AG09319 (cell line): ENCODE data around the gene GGA3.

Source experiments
- DNase-seq: peaks from one replicate; pipeline ENCODE4 v3.0.0-alpha.2; 2010; ENCODE audit warnings: low read depth; ENCODE audit errors: extremely low read depth
- TF ChIP-seq, protein P1 (sequence below): IDR thresholded peaks from 2 replicates; pipeline ENCODE4 v1.5.1; 2011; ENCODE audit warnings: low read depth, mild to moderate bottlenecking, inconsistent platforms, low read length, moderate library complexity

Gene GGA3

DNA sequence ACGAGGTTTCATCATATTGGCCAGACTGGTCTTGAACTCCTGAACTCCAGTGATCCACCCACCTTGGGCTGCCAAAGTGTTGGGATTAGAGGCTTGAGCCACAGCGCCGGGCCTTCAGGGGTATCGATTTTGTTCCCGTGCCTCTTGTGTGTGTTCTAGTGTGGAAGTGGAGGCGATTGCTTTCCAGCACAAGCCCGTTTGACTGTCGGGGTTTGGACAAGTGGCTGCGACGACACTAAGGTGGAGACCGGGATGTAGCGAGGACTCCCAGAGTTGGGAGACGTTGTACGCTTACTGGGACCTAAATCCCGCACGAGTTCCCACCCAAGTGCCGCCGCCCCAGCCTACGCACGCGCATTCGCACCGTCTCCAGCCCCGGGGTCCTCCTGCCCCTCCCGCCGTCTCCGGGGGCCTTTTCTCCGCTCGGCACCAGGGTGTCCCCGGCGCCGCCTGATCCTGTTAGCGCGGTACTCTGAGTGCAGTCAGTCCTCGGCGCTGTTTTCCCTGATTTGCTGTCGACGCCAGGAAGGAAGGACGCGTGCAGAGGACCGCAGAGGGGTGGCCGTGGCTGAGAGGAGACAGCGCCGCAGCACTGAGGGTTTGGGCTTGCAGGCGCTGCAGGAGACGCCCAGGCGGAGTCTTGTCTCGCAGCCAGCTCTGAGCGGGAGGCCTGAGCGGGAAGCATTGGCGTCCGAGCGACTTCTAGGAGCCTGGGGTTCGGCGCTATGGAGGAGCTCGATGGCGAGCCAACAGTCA lies 56.2 kb downstream of the GGA3 start, which contains the start of gene NUP85:
Gene NUP85, plus strand, starts transcription at position 643 of the 756 bp plus-strand sequence. Its CDS starts 83 bp downstream, at position 726.
- peak; percentile 79 for DNase-seq
- TF ChIP-seq, protein P1, sequence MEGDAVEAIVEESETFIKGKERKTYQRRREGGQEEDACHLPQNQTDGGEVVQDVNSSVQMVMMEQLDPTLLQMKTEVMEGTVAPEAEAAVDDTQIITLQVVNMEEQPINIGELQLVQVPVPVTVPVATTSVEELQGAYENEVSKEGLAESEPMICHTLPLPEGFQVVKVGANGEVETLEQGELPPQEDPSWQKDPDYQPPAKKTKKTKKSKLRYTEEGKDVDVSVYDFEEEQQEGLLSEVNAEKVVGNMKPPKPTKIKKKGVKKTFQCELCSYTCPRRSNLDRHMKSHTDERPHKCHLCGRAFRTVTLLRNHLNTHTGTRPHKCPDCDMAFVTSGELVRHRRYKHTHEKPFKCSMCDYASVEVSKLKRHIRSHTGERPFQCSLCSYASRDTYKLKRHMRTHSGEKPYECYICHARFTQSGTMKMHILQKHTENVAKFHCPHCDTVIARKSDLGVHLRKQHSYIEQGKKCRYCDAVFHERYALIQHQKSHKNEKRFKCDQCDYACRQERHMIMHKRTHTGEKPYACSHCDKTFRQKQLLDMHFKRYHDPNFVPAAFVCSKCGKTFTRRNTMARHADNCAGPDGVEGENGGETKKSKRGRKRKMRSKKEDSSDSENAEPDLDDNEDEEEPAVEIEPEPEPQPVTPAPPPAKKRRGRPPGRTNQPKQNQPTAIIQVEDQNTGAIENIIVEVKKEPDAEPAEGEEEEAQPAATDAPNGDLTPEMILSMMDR = no peak

DNA sequence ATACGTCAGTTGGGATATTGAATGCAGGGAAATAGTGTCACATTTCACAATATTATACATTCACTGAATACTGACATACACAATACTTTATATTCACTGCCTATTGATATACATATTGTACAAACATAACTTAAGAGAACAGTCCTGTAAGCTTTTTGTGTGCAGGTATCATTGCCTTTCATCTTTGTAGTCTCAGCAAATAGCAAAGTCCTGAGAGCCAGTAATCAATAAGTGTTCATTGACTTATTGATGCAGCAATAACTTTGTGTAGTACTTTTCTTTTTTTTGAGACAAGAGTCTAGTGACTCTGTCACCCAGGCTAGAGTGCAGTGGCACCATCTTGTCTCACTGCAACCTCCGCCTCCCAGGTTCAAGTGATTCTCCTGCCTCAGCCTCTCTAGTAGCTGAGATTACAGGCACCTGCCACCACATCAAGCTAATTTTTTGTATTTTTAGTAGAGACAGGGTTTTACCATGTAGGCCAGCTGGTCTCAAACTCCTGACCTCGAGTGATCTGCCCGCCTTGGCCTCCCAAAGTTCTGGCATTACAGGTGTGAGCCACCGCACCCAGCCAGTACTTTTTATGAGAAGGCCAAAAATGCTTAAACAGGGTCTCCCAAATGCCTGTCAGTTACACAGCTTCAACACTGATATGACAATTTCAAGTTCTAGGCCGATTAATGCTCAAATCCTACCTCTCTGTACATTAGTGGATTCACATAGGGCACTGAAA lies 61.4 kb downstream of the GGA3 start:
- TF ChIP-seq, protein P1 = no peak
- DNase-seq = no peak

DNA sequence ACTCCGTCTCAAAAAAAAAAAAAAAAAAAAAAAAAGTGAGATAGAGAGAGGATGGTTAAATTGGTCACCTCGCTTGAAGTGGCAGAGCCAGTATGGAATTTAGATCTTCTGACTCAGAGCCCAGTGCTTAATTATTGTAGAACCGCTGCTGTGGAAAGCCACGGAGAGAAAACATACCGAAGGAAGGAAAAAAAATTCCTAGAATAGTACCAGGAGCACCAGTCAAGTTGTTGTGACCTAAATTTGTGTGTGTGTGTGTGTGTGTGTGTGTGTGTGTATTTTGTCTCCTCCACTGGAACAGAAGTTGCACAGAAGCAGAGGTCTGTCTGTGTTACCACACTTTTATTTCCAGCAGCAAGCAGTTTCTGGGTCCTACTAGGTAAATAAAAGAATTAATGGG lies 66.5 kb downstream of the GGA3 start:
- DNase-seq = no peak
- TF ChIP-seq, protein P1 = no peak

DNA sequence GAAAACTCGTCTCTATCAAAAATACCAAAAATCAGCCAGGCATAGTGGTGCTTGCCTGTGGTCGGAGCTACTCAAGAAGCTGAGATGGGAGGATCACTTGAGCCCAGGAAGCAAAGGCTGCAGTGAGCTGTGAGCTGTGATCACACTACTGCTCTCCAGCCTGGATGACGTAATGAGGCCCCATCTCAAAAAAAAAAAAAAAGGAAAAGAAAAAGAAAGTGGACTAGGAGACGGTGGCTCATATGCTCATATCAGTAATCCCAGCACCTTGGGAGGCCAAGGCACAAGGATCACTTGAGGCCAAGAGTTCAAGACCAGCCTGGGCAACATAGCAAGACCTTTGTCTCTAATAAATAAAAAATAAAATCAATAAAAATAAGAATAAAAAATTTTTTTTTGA lies 69.8 kb downstream of the GGA3 start:
- TF ChIP-seq, protein P1 = no peak
- DNase-seq = no peak

DNA sequence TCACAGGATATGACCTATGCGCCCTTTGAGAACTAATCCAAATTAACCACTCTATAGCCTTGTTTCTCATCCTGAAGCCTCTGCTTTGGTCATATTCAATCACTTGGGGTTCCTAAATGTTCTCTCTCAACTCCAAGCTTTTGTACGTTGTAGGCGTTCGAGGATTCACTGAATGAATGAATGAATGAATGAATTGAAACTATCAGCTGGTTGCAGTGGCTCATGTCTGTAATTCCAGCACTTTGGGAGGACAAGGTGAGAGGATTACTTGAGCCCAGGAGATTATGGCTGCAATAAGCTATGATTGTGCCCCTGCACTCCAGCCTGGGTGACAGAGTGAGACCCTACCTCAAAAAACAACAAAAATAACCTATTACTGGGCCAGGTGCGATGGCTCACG lies 72.8 kb downstream of the GGA3 start:
- no peak for DNase-seq
- TF ChIP-seq, protein P1 = no peak
